ENCODE measurements around the gene MGRN1. TPM values are rescaled to one million over a fixed set of nuclear protein-coding genes. Genes with fewer than 3 reads are reported as not detected.

The MGRN1 gene
- total RNA-seq (2021) (54.6 and 61.4 TPM in 2 replicates), Bru-seq, nascent RNA (percentile 57 among the genes with signal in this experiment), BruChase-seq, experiment 1, labeled RNA remaining after a 2-hour chase (percentile 66 among the genes with signal in this experiment), BruChase-seq, experiment 2, labeled RNA remaining after a 6-hour chase (percentile 74 among the genes with signal in this experiment)
- long read RNA-seq, partial matches to known transcripts: 0 of 18 reads
- long read RNA-seq, other reads (novel, unspliced or antisense): 12 of 18 reads

DNA sequence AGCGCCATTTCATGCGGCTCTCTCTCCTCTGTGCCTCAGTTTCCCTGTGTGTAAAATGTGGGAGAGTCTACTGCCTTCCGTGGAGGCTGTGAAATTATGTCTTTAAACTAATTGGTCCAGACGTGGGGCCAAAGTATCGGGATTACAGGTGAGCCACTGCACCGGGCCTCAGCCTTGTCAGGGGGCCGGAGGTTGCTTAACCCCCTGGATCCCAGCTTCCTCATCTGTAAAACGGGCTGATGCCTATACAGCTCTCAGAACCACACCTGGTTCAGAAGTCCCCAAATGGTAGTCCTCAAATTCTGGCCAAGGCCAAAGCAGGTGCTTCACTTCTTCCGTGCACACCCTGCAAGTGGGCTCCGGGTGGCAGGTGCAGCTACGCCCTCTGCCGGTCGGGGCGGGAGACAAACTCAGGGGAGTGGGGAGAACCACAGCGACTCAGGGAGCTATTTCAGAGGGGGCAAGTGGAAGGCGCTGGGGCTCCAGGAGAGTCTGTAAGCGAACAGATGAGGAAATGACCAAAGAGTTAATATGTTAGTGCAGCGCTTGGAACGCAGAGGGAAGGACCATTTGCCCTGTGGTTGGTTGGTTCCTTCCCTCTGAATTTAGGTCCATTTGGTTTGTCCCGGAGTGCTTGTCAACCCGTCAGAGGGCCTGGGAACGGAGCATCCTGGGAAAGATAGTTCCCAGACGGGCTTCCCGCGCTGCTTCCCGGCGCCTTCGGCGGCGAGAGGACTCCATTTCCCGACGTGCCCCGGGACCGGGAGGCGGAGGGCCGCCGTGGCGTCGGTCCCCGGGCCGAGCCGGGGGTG, at the start of gene MGRN1:
Gene MGRN1, plus strand, starts transcription at position 812 of the 812 bp plus-strand sequence. CDS start 135 bp downstream, outside the sequence.
- Histone ChIP-seq H3K27me3 (replicated peaks; ENCODE audit: insufficient read depth, low read depth, low read length, poor library complexity) (no peaks in the 10 kb centered on the region), H3K4me1 (ENCODE audit: insufficient read depth, low read length, poor library complexity, severe bottlenecking) (peaks cover 6% of the 10 kb centered on the region), H3K4me3 (ENCODE audit: low read depth, low read length, poor library complexity, severe bottlenecking) (peak within 1 kb of the TSS; percentile 99), H3K36me3 (ENCODE audit: insufficient read depth, low read length, poor library complexity, severe bottlenecking) (peaks cover 5% of the 10 kb centered on the region), H3K9me3 (ENCODE audit: low read depth, low read length, poor library complexity, severe bottlenecking) (no peaks in the 10 kb centered on the region), H3K27ac (ENCODE audit: low read depth, low read length, poor library complexity, severe bottlenecking) (peak within 1 kb of the TSS; percentile 92)
- ChIA-PET CTCF (interaction anchor here (0.6 to 1.0 kb wide), 2 partner anchors 25 to 110 kb away, joined by 3 to 4 read pairs; partner anchors contain the start of genes ANKS3 and DNAAF8), POLR2A (ENCODE audit: low non-redundant PET) (interaction anchor here (0.6 kb wide), 1 partner anchor 525 kb away, joined by 3 read pairs; no protein-coding TSS in a partner anchor)
- no TSS peak for BruUV-seq (replicated peaks)
- peak; percentile 98 for DNase-seq (ENCODE audit: low spot score)
- intact Hi-C loops (cut with micrococcal nuclease; ENCODE audit: unreplicated experiment): no loop called here
- TF ChIP-seq, protein P1, sequence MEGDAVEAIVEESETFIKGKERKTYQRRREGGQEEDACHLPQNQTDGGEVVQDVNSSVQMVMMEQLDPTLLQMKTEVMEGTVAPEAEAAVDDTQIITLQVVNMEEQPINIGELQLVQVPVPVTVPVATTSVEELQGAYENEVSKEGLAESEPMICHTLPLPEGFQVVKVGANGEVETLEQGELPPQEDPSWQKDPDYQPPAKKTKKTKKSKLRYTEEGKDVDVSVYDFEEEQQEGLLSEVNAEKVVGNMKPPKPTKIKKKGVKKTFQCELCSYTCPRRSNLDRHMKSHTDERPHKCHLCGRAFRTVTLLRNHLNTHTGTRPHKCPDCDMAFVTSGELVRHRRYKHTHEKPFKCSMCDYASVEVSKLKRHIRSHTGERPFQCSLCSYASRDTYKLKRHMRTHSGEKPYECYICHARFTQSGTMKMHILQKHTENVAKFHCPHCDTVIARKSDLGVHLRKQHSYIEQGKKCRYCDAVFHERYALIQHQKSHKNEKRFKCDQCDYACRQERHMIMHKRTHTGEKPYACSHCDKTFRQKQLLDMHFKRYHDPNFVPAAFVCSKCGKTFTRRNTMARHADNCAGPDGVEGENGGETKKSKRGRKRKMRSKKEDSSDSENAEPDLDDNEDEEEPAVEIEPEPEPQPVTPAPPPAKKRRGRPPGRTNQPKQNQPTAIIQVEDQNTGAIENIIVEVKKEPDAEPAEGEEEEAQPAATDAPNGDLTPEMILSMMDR (conservative IDR thresholded peaks at IDR 0.05; ENCODE audit: low read depth, low read length): peak; percentile 99
- TF ChIP-seq EZH2 (IDR thresholded peaks at IDR 0.05; ENCODE audit: borderline replicate concordance, low read depth, low read length, poor library complexity, severe bottlenecking): no peak

DNA sequence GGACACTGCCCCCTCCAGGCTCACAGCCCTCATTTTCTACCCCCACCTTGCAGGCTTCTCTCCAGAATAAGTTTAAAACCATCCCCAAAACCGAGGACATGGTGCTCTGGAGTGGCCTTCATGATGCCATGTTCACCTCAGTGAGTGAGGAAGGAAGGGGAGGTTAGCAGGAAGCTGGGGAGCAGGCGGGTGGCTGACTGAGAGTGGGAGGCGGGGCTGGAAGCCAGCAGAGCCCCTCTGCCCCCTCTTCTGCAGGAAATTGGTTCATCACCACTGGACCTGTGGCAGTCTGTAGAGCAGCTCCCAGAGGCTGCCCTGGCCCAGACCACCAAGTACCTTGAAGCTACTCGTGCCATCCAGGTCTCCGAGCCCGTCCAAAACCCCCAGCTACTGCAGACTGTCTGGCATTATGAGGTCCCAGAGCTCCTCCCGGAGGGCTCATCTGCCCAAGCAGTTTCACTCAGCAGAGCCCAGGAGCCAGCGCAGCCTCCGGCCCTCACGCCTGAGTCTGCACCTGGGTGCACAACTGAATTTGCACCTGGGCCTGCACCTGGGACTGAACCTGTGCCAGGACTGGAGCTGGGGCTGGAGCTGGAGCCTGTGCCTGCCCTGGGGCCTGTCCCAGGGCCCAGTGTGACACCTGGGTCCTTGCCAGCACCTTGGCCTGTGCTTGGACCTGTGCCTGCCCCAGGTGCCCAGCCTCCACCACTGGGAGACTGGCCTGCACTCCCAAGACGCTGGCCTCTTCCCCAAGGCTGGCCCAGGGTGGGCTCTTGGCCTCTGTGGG, 49.5 kb upstream of the MGRN1 start:
- BruUV-seq (replicated peaks): no TSS peak
- H3K36me3 ChIP-seq (ENCODE audit: insufficient read depth, low read length, poor library complexity, severe bottlenecking): no peaks in the 10 kb centered on the region
- no peak for TF ChIP-seq EZH2 (IDR thresholded peaks at IDR 0.05; ENCODE audit: borderline replicate concordance, low read depth, low read length, poor library complexity, severe bottlenecking)
- TF ChIP-seq, protein P1 (conservative IDR thresholded peaks at IDR 0.05; ENCODE audit: low read depth, low read length): no peak
- H3K9me3 ChIP-seq (ENCODE audit: low read depth, low read length, poor library complexity, severe bottlenecking): no peaks in the 10 kb centered on the region
- H3K27me3 ChIP-seq (replicated peaks; ENCODE audit: insufficient read depth, low read depth, low read length, poor library complexity): no peaks in the 10 kb centered on the region
- no peak overlapping the region for H3K4me3 ChIP-seq (ENCODE audit: low read depth, low read length, poor library complexity, severe bottlenecking)
- no peaks in the 10 kb centered on the region for H3K4me1 ChIP-seq (ENCODE audit: insufficient read depth, low read length, poor library complexity, severe bottlenecking)
- ChIA-PET POLR2A (ENCODE audit: low non-redundant PET) (no interaction called here), CTCF (no interaction called here)
- no peak overlapping the region for H3K27ac ChIP-seq (ENCODE audit: low read depth, low read length, poor library complexity, severe bottlenecking)
- intact Hi-C loops (cut with micrococcal nuclease; ENCODE audit: unreplicated experiment): no loop called here
- no peak for DNase-seq (ENCODE audit: low spot score)

DNA sequence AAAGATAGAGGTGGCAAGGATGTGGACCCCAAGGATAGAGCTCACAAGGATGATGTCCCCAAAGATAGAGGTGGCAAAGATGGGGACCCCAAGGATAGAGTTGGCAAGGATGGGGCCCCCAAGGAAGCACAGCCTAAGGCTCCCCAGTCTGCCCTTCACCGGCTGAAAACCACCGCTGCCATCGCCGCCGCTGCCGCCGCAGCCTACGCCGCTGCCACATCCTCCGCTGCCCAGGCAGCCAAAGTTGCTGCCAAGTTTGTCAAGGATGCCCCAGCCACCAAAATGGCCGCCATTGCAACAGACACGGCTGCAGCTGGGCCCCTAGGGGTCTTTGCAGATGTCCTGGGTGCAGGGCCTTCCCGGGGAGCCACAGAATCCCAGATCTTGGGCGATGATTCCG, 48.6 kb upstream of the MGRN1 start:
- H3K4me1 ChIP-seq (ENCODE audit: insufficient read depth, low read length, poor library complexity, severe bottlenecking): no peaks in the 10 kb centered on the region
- TF ChIP-seq, protein P1 (conservative IDR thresholded peaks at IDR 0.05; ENCODE audit: low read depth, low read length): no peak
- no peak for TF ChIP-seq EZH2 (IDR thresholded peaks at IDR 0.05; ENCODE audit: borderline replicate concordance, low read depth, low read length, poor library complexity, severe bottlenecking)
- no peak for DNase-seq (ENCODE audit: low spot score)
- ChIA-PET POLR2A (ENCODE audit: low non-redundant PET) (no interaction called here), CTCF (no interaction called here)
- no peak overlapping the region for H3K27ac ChIP-seq (ENCODE audit: low read depth, low read length, poor library complexity, severe bottlenecking)
- no TSS peak for BruUV-seq (replicated peaks)
- H3K36me3 ChIP-seq (ENCODE audit: insufficient read depth, low read length, poor library complexity, severe bottlenecking): no peaks in the 10 kb centered on the region
- intact Hi-C loops (cut with micrococcal nuclease; ENCODE audit: unreplicated experiment): no loop called here
- no peaks in the 10 kb centered on the region for H3K9me3 ChIP-seq (ENCODE audit: low read depth, low read length, poor library complexity, severe bottlenecking)
- H3K4me3 ChIP-seq (ENCODE audit: low read depth, low read length, poor library complexity, severe bottlenecking): no peak overlapping the region
- no peaks in the 10 kb centered on the region for H3K27me3 ChIP-seq (replicated peaks; ENCODE audit: insufficient read depth, low read depth, low read length, poor library complexity)
